Prostate gland (tissue), 2 donors: ENCODE results near the gene CACNG7. TPM values are rescaled to one million over a fixed set of nuclear protein-coding genes. Genes with fewer than 3 reads are reported as not detected.

Experiments
- DNase-seq: peaks from one replicate; pipeline ENCODE4 v3.0.0-alpha.2; 2019; ENCODE audit warnings: low spot score
- H3K27ac ChIP-seq, 2 donors: fragments of 200-600 bp; sonication (generic); 2 replicates each; pipeline ENCODE4 v1.5.1; 2017 to 2019
- H3K27me3 ChIP-seq: fragments of 200-600 bp; sonication (generic); replicated peaks from 2 replicates; pipeline ENCODE4 v1.5.1; 2019; ENCODE audit not compliant: insufficient read depth
- H3K36me3 ChIP-seq, 2 donors: fragments of 200-600 bp; sonication (generic); 1 replicate in 1 of 2; 2 replicates in 1 of 2; pipeline versions ENCODE4 v1.5.1 to v1.8.1; 2017 to 2019
- H3K4me1 ChIP-seq: fragments of 200-600 bp; sonication (generic); replicated peaks from 2 replicates; pipeline ENCODE4 v1.5.1; 2019
- H3K4me3 ChIP-seq, 2 donors: fragments of 200-600 bp; sonication (generic); 2 replicates each; pipeline ENCODE4 v1.5.1; 2017 to 2019
- H3K9me3 ChIP-seq: fragments of 200-600 bp; sonication (generic); 2 replicates; pipeline ENCODE4 v1.5.1; 2017
- CTCF ChIP-seq, 4 experiments: fragments of 200-600 bp in 2 of 4; fragments of 450-650 bp in 2 of 4; sonication (generic) in 2 of 4; IDR thresholded peaks; 1 replicate in 3 of 4; 2 replicates in 1 of 4; pipeline ENCODE4 v1.5.1; 2016 to 2019; ENCODE audit warnings: antibody characterized with exemption in 4 of 4, mild to moderate bottlenecking in 2 of 4, moderate library complexity in 2 of 4
- POLR2A ChIP-seq: fragments of 450-650 bp; IDR thresholded peaks from one replicate; pipeline ENCODE4 v1.6.1; 2016; ENCODE audit warnings: antibody characterized with exemption, mild to moderate bottlenecking
- POLR2AphosphoS5 ChIP-seq: sonication (generic); formaldehyde crosslinking; IDR thresholded peaks from one replicate; pipeline ENCODE4 v1.6.1; 2017; ENCODE audit warnings: antibody characterized with exemption
- WGBS: methylation state at CpG from one replicate; pipeline ENCODE4 v1.1.5; 2018; 5-methylcytosine and 5-hydroxymethylcytosine counted together
- intact Hi-C: fragments of 100-400 bp; cut with DNase I; formaldehyde crosslinking; loops from one replicate; pipeline ENCODE4 v1.14.2; 2022
- total RNA-seq, 2 donors: library from RNA; depleted of rRNA; stranded (reverse); fragments of >200 nt; gene quantifications; one replicate each; pipeline ENCODE4 v1.1.0, GENCODE V29; 2016

CACNG7 gene
- total RNA-seq, 2 donors from 2014 or later, result not detected

GRCh38 chr19:53882391-53883050 lies 26.6 kb upstream of the CACNG7 start:
- Histone ChIP-seq H3K4me3 (no peak overlapping the region), H3K27me3 (peaks cover 17% of the 10 kb centered on the region), H3K36me3 (no peaks in the 10 kb centered on the region), H3K4me1 (peaks cover 6% of the 10 kb centered on the region), H3K9me3 (no peaks in the 10 kb centered on the region), H3K27ac (no peak overlapping the region)
- WGBS, result 5% methylated on average over 18 of the region's 18 CpGs
- intact Hi-C loops, result no loop called here
- TF ChIP-seq POLR2AphosphoS5, result no peak
- TF ChIP-seq CTCF (IDR thresholded peaks at IDR 0.05), result no peak
- no peak for TF ChIP-seq POLR2A
- DNase-seq, result no peak

- peaks cover 17% of the 10 kb centered on the region for H3K27me3 ChIP-seq
- intact Hi-C loops, result no loop called here
- no peaks in the 10 kb centered on the region for H3K36me3 ChIP-seq
- H3K9me3 ChIP-seq, result no peaks in the 10 kb centered on the region
- no peak overlapping the region for H3K27ac ChIP-seq
- TF ChIP-seq POLR2A, result no peak
- no peak for TF ChIP-seq POLR2AphosphoS5
- H3K4me1 ChIP-seq, result peaks cover 6% of the 10 kb centered on the region
- DNase-seq, result no peak
- WGBS, result 1% methylated on average over 17 of the region's 19 CpGs
- no peak overlapping the region for H3K4me3 ChIP-seq
Observed at GRCh38 chr19:53883231-53883661, 25.8 kb upstream of the CACNG7 start.

- no peak for DNase-seq
- intact Hi-C loops, result no loop called here
- H3K4me1 ChIP-seq, result peaks cover 6% of the 10 kb centered on the region
- 26% methylated on average over 11 of the region's 11 CpGs for WGBS
- H3K36me3 ChIP-seq, result no peaks in the 10 kb centered on the region
- TF ChIP-seq POLR2AphosphoS5 (no peak), CTCF (IDR thresholded peaks at IDR 0.05) (no peak), POLR2A (no peak)
- H3K9me3 ChIP-seq, result no peaks in the 10 kb centered on the region
- H3K27me3 ChIP-seq, result peaks cover 17% of the 10 kb centered on the region
- H3K4me3 ChIP-seq, result no peak overlapping the region
- H3K27ac ChIP-seq, result no peak overlapping the region
Observed at GRCh38 chr19:53883741-53884140, 25.3 kb upstream of the CACNG7 start.

- Histone ChIP-seq H3K27ac (no peak overlapping the region), H3K36me3 (no peaks in the 10 kb centered on the region), H3K9me3 (no peaks in the 10 kb centered on the region), H3K4me3 (no peak overlapping the region), H3K27me3 (peaks cover 17% of the 10 kb centered on the region), H3K4me1 (peaks cover 6% of the 10 kb centered on the region)
- no peak for DNase-seq
- intact Hi-C loops, result no loop called here
- TF ChIP-seq POLR2A, result no peak
- TF ChIP-seq POLR2AphosphoS5, result no peak
- no peak for TF ChIP-seq CTCF (IDR thresholded peaks at IDR 0.05)
- WGBS, result 25% methylated on average over 12 of the region's 12 CpGs
Observed at GRCh38 chr19:53884256-53884655, 24.8 kb upstream of the CACNG7 start.

- Histone ChIP-seq H3K27ac (no peak overlapping the region), H3K27me3 (peaks cover 14% of the 10 kb centered on the region), H3K4me3 (no peak overlapping the region), H3K36me3 (no peaks in the 10 kb centered on the region), H3K9me3 (no peaks in the 10 kb centered on the region), H3K4me1 (peaks cover 6% of the 10 kb centered on the region)
- 94% methylated on average over 10 of the region's 10 CpGs for WGBS
- no peak for DNase-seq
- intact Hi-C loops, result no loop called here
- no peak for TF ChIP-seq POLR2A
- TF ChIP-seq CTCF (IDR thresholded peaks at IDR 0.05), result no peak
- no peak for TF ChIP-seq POLR2AphosphoS5
Observed at GRCh38 chr19:53885036-53885435, 24.0 kb upstream of the CACNG7 start.
